HepG2 (cell line): ENCODE data around the gene KDM3B. TPM values are rescaled to one million over a fixed set of nuclear protein-coding genes. Genes with fewer than 3 reads are reported as not detected.
A peak's percentile ranks its signal among the peaks of the same experiment; 100 is the strongest.

ENCODE experiments used
- HOXD1 ChIP-seq: sonication (generic); formaldehyde crosslinking; IDR thresholded peaks from 2 replicates; pipeline ENCODE4 v1.5.0; 2020; ENCODE audit warnings: missing genetic modification reagents
- MBNL3 ChIP-seq: fragments of 250-450 bp; sonication (Bioruptor Pico); conservative IDR thresholded peaks from 2 replicates; pipeline ENCODE4 v1.8.0; 2022; ENCODE audit warnings: mild to moderate bottlenecking, inconsistent platforms
- MED1 ChIP-seq: sonication (generic); formaldehyde crosslinking; IDR thresholded peaks from 2 replicates; pipeline ENCODE4 v1.4.0; 2020; ENCODE audit warnings: missing genetic modification reagents
- MED13 ChIP-seq: sonication (generic); formaldehyde crosslinking; IDR thresholded peaks from 2 replicates; pipeline ENCODE4 v1.5.0; 2020; ENCODE audit warnings: missing genetic modification reagents
- NR1H2 ChIP-seq: sonication (generic); formaldehyde crosslinking; IDR thresholded peaks from 2 replicates; pipeline ENCODE4 v1.8.1; 2022; ENCODE audit warnings: low read depth, missing genetic modification reagents, borderline replicate concordance
- PHF20 ChIP-seq: sonication (generic); formaldehyde crosslinking; IDR thresholded peaks from 2 replicates; pipeline ENCODE4 v1.5.0; 2020; ENCODE audit warnings: mild to moderate bottlenecking, missing genetic modification reagents
- POGZ ChIP-seq: sonication (generic); formaldehyde crosslinking; IDR thresholded peaks from 2 replicates; pipeline ENCODE4 v1.4.0; 2020; ENCODE audit warnings: mild to moderate bottlenecking, missing genetic modification reagents
- SALL1 ChIP-seq: sonication (generic); formaldehyde crosslinking; IDR thresholded peaks from 2 replicates; pipeline ENCODE4 v1.8.0; 2022; ENCODE audit warnings: mild to moderate bottlenecking, missing genetic modification reagents
- THAP7 ChIP-seq: sonication (generic); formaldehyde crosslinking; IDR thresholded peaks from 2 replicates; pipeline ENCODE4 v1.8.1; 2023; ENCODE audit warnings: mild to moderate bottlenecking, missing genetic modification reagents
- YY1 ChIP-seq: IDR thresholded peaks from 2 replicates; pipeline ENCODE4 v1.6.1; 2011; ENCODE audit warnings: low read length, low read depth, moderate library complexity, mild to moderate bottlenecking; ENCODE audit not compliant: insufficient read depth, insufficient replicate concordance
- ZFP36L2 ChIP-seq: sonication (generic); formaldehyde crosslinking; IDR thresholded peaks from 2 replicates; pipeline ENCODE4 v1.4.0; 2020; ENCODE audit warnings: missing genetic modification reagents
- ZFP82 ChIP-seq: sonication (generic); formaldehyde crosslinking; IDR thresholded peaks from 2 replicates; pipeline ENCODE4 v1.5.1; 2020; ENCODE audit warnings: mild to moderate bottlenecking, missing genetic modification reagents, borderline replicate concordance
- ZKSCAN1 ChIP-seq: fragments of 150-350 bp; IDR thresholded peaks from 2 replicates; pipeline ENCODE4 v1.6.1; 2014; ENCODE audit warnings: low read length
- ZNF138 ChIP-seq: sonication (generic); formaldehyde crosslinking; IDR thresholded peaks from 2 replicates; pipeline ENCODE4 v1.5.0; 2020; ENCODE audit warnings: mild to moderate bottlenecking, low read depth, missing genetic modification reagents
- ZNF17 ChIP-seq: sonication (generic); formaldehyde crosslinking; IDR thresholded peaks from 2 replicates; pipeline ENCODE4 v1.5.0; 2020; ENCODE audit warnings: mild to moderate bottlenecking, missing genetic modification reagents
- ZNF260 ChIP-seq: sonication (generic); formaldehyde crosslinking; IDR thresholded peaks from 2 replicates; pipeline ENCODE4 v1.4.0; 2020; ENCODE audit warnings: missing genetic modification reagents, low read depth, mild to moderate bottlenecking, borderline replicate concordance
- ZNF354B ChIP-seq: sonication (generic); formaldehyde crosslinking; IDR thresholded peaks from 2 replicates; pipeline ENCODE4 v1.8.0; 2022; ENCODE audit warnings: mild to moderate bottlenecking, missing genetic modification reagents
- ZNF383 ChIP-seq: sonication (generic); formaldehyde crosslinking; IDR thresholded peaks from 2 replicates; pipeline ENCODE4 v1.4.0; 2020; ENCODE audit warnings: missing genetic modification reagents, mild to moderate bottlenecking, borderline replicate concordance
- ZNF496 ChIP-seq: sonication (generic); formaldehyde crosslinking; IDR thresholded peaks from 2 replicates; pipeline ENCODE4 v1.8.1; 2023; ENCODE audit warnings: mild to moderate bottlenecking, moderate library complexity, missing genetic modification reagents; ENCODE audit not compliant: insufficient replicate concordance
- ZNF530 ChIP-seq: sonication (generic); formaldehyde crosslinking; IDR thresholded peaks from 2 replicates; pipeline ENCODE4 v1.5.0; 2020; ENCODE audit warnings: low read depth, mild to moderate bottlenecking, missing genetic modification reagents
- ZNF550 ChIP-seq: sonication (generic); formaldehyde crosslinking; IDR thresholded peaks from 2 replicates; pipeline ENCODE4 v1.4.0; 2020; ENCODE audit warnings: mild to moderate bottlenecking, missing genetic modification reagents, borderline replicate concordance
- ZNF720 ChIP-seq: sonication (generic); formaldehyde crosslinking; IDR thresholded peaks from 2 replicates; pipeline ENCODE4 v1.4.0; 2020; ENCODE audit warnings: missing genetic modification reagents
- ZNF773 ChIP-seq: sonication (generic); formaldehyde crosslinking; IDR thresholded peaks from 2 replicates; pipeline ENCODE4 v1.4.0; 2020; ENCODE audit warnings: missing genetic modification reagents, borderline replicate concordance
- polyA plus RNA-seq, 8 experiments: library from polyadenylated mRNA; depleted of rRNA in 3 of 8; stranded (reverse) in 7 of 8; unstranded in 1 of 8; fragments of >200 nt; fragmentation: Illumina TruSeq in 4 of 8; extraction: Trizol in 4 of 8; gene quantifications; 2 replicates each; pipeline versions ENCODE4 v1.2.1 to v1.2.3, GENCODE V29; 2011 to 2016; ENCODE audit warnings: low read depth in 4 of 8, missing spikeins in 1 of 8, mixed read lengths in 1 of 8; ENCODE audit not compliant: insufficient read depth in 1 of 8
- total RNA-seq, 5 experiments: library from RNA; depleted of rRNA; stranded (reverse); fragments of >200 nt; fragmentation: Illumina TruSeq; extraction: Trizol; gene quantifications; 2 replicates each; pipeline ENCODE4 v1.2.3, GENCODE V29; 2016; ENCODE audit warnings: low read depth in 1 of 5
- TF ChIP-seq, protein P1 (sequence below): sonication (generic); formaldehyde crosslinking; IDR thresholded peaks from 2 replicates; pipeline ENCODE4 v1.4.0; 2020; ENCODE audit warnings: missing genetic modification reagents, mild to moderate bottlenecking, borderline replicate concordance
- TF ChIP-seq, protein P2 (sequence below): IDR thresholded peaks from 2 replicates; pipeline ENCODE4 v1.6.1; 2018; ENCODE audit warnings: missing genetic modification reagents

Gene KDM3B
- total and polyA plus RNA-seq, 2 of the 13 experiments (the other 11 are each of a cell fraction or from before 2014, with no cell fraction given), result 19.7 to 34.3 TPM

- TF ChIP-seq ZNF354B (CRISPR knock-in tag), result no peak
- no peak for TF ChIP-seq ZNF496 (CRISPR knock-in tag)
- TF ChIP-seq POGZ, result peak; percentile 91
- TF ChIP-seq THAP7 (CRISPR knock-in tag), result no peak; the same call in 1 of the 2 replicates
- TF ChIP-seq ZNF260 (CRISPR knock-in tag), result no peak
- no peak for TF ChIP-seq ZFP36L2
- TF ChIP-seq HOXD1 (CRISPR knock-in tag), result peak; percentile 52; the same call in 1 of the 2 replicates
- TF ChIP-seq ZNF530 (CRISPR knock-in tag), result no peak
- TF ChIP-seq MED1, result peak; percentile 68
- TF ChIP-seq, protein P1, sequence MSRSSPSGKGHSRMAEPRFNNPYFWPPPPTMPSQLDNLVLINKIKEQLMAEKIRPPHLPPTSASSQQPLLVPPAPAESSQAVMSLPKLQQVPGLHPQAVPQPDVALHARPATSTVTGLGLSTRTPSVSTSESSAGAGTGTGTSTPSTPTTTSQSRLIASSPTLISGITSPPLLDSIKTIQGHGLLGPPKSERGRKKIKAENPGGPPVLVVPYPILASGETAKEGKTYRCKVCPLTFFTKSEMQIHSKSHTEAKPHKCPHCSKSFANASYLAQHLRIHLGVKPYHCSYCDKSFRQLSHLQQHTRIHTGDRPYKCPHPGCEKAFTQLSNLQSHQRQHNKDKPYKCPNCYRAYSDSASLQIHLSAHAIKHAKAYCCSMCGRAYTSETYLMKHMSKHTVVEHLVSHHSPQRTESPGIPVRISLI (CRISPR knock-in tag), result no peak
- TF ChIP-seq ZNF383 (CRISPR knock-in tag), result 0 out of 2 replicates have a peak, but pooled peaks have one; percentile 29
- peak; percentile 65 for TF ChIP-seq SALL1 (CRISPR knock-in tag)
- TF ChIP-seq ZNF550 (CRISPR knock-in tag), result no peak
- TF ChIP-seq ZNF17, result no peak
- no peak for TF ChIP-seq MBNL3 (CRISPR knock-in tag)
- TF ChIP-seq ZNF773 (CRISPR knock-in tag), result 0 out of 2 replicates have a peak, but pooled peaks have one; percentile 36
- TF ChIP-seq PHF20 (CRISPR knock-in tag), result peak; percentile 56; the same call in 1 of the 2 replicates
- TF ChIP-seq, protein P2, sequence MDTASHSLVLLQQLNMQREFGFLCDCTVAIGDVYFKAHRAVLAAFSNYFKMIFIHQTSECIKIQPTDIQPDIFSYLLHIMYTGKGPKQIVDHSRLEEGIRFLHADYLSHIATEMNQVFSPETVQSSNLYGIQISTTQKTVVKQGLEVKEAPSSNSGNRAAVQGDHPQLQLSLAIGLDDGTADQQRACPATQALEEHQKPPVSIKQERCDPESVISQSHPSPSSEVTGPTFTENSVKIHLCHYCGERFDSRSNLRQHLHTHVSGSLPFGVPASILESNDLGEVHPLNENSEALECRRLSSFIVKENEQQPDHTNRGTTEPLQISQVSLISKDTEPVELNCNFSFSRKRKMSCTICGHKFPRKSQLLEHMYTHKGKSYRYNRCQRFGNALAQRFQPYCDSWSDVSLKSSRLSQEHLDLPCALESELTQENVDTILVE, result no peak
- no peak for TF ChIP-seq YY1
- no peak for TF ChIP-seq ZFP82 (CRISPR knock-in tag)
- TF ChIP-seq NR1H2 (CRISPR knock-in tag), result no peak
- TF ChIP-seq MED13 (CRISPR knock-in tag), result 0 out of 2 replicates have a peak, but pooled peaks have one; percentile 46
- no peak for TF ChIP-seq ZNF720 (CRISPR knock-in tag)
- 0 out of 2 replicates have a peak, but pooled peaks have one; percentile 35 for TF ChIP-seq ZNF138 (CRISPR knock-in tag)
- TF ChIP-seq ZKSCAN1, result no peak
These were observed 20.8 kb upstream of the KDM3B start, which contains the start of gene CDC25C (continued) for GRCh38 chr5:138331449-138332368.
